Upper lobe of right lung (tissue), 1 donor: ENCODE results near the gene CCDC187. TPM values are rescaled to one million over a fixed set of nuclear protein-coding genes. Genes with fewer than 3 reads are reported as not detected.

ENCODE experiments used
- ATAC-seq: fragments of 200-7000 bp; cut with Tn5 transposase; one replicate; pipeline ENCODE4 v1.9.1; 2020; ENCODE audit warnings: mild to moderate bottlenecking, moderate library complexity
- DNase-seq: peaks from one replicate; pipeline ENCODE4 v3.0.0-alpha.2; 2020
- H3K27ac ChIP-seq: fragments of 200-600 bp; one replicate; pipeline ENCODE4 v1.8.0; 2022
- H3K27me3 ChIP-seq: fragments of 200-600 bp; one replicate; pipeline ENCODE4 v1.8.0; 2022; ENCODE audit warnings: mild to moderate bottlenecking
- H3K36me3 ChIP-seq: fragments of 200-600 bp; one replicate; pipeline ENCODE4 v1.8.0; 2022
- H3K4me1 ChIP-seq: fragments of 200-600 bp; one replicate; pipeline ENCODE4 v1.8.0; 2022
- H3K4me3 ChIP-seq: fragments of 200-600 bp; one replicate; pipeline ENCODE4 v1.8.0; 2022; ENCODE audit warnings: mild to moderate bottlenecking
- H3K9me3 ChIP-seq: fragments of 200-600 bp; one replicate; pipeline ENCODE4 v1.8.0; 2022
- CTCF ChIP-seq: fragments of 200-600 bp; IDR thresholded peaks from one replicate; pipeline ENCODE4 v1.8.0; 2022; ENCODE audit warnings: antibody characterized with exemption
- intact Hi-C: fragments of 100-400 bp; cut with DNase I; formaldehyde crosslinking; loops from one replicate; pipeline ENCODE4 v1.11.0; 2022
- total RNA-seq: library from RNA; stranded (reverse); fragmentation: NEBNext Ultra II Directional; extraction: Animal tissue kit (Norgen Biotek cat#: 25700); gene quantifications from one replicate; pipeline ENCODE4 v1.2.1, GENCODE V29; 2021
- donor health status: DM: no; HTN: yes; CAD: no; lungs with severe emphysema.

CCDC187 gene
- total RNA-seq, 1 donor from 2014 or later, result 0.09 TPM

- Histone ChIP-seq H3K27ac (no peak overlapping the region), H3K4me1 (no peaks in the 10 kb centered on the region), H3K9me3 (no peaks in the 10 kb centered on the region), H3K36me3 (peaks cover 31% of the 10 kb centered on the region), H3K27me3 (no peaks in the 10 kb centered on the region), H3K4me3 (no peak overlapping the region)
- intact Hi-C loops, result no loop called here
- DNase-seq, result no peak
- TF ChIP-seq CTCF, result no peak
- ATAC-seq, result no peak
These were observed 90.2 kb downstream of the CCDC187 start for GRCh38 chr9:136213733-136214132.

- no peak for ATAC-seq
- Histone ChIP-seq H3K36me3 (peaks cover 24% of the 10 kb centered on the region), H3K9me3 (no peaks in the 10 kb centered on the region), H3K4me3 (no peak overlapping the region), H3K4me1 (no peaks in the 10 kb centered on the region), H3K27ac (no peak overlapping the region), H3K27me3 (no peaks in the 10 kb centered on the region)
- TF ChIP-seq CTCF, result no peak
- intact Hi-C loops, result no loop called here
- DNase-seq, result no peak
These were observed 91.4 kb downstream of the CCDC187 start for GRCh38 chr9:136212345-136212950.

GRCh38 chr9:136211441-136212344 lies 92.2 kb downstream of the CCDC187 start:
- H3K4me3 ChIP-seq, result no peak overlapping the region
- H3K9me3 ChIP-seq, result no peaks in the 10 kb centered on the region
- H3K27me3 ChIP-seq, result no peaks in the 10 kb centered on the region
- ATAC-seq, result no peak
- intact Hi-C loops, result no loop called here
- H3K4me1 ChIP-seq, result no peaks in the 10 kb centered on the region
- no peak overlapping the region for H3K27ac ChIP-seq
- no peak for DNase-seq
- no peak for TF ChIP-seq CTCF
- H3K36me3 ChIP-seq, result peaks cover 24% of the 10 kb centered on the region

GRCh38 chr9:136211006-136211405 lies 92.9 kb downstream of the CCDC187 start:
- no peak for ATAC-seq
- DNase-seq, result no peak
- H3K27ac ChIP-seq, result no peak overlapping the region
- intact Hi-C loops, result no loop called here
- no peaks in the 10 kb centered on the region for H3K4me1 ChIP-seq
- H3K9me3 ChIP-seq, result no peaks in the 10 kb centered on the region
- TF ChIP-seq CTCF, result no peak
- H3K4me3 ChIP-seq, result no peak overlapping the region
- no peaks in the 10 kb centered on the region for H3K27me3 ChIP-seq
- H3K36me3 ChIP-seq, result peaks cover 18% of the 10 kb centered on the region

- DNase-seq (no peak), ATAC-seq (no peak)
- no peak for TF ChIP-seq CTCF
- Histone ChIP-seq H3K4me3 (no peak overlapping the region), H3K36me3 (peaks cover 12% of the 10 kb centered on the region), H3K27me3 (peaks cover 3% of the 10 kb centered on the region), H3K9me3 (no peaks in the 10 kb centered on the region), H3K4me1 (no peaks in the 10 kb centered on the region), H3K27ac (no peak overlapping the region)
- intact Hi-C loops, result no loop called here
These were observed 93.6 kb downstream of the CCDC187 start for GRCh38 chr9:136210276-136210675.
